ENCODE data around the gene GREB1.

The GREB1 gene

GRCh38 chr2:11579867-11580659, 46.2 kb downstream of the GREB1 start:
- H3K27me3 ChIP-seq (ENCODE audit: low read depth, low read length): no peaks in the 10 kb centered on the region
- no peak overlapping the region for H3K4me3 ChIP-seq (ENCODE audit: low read length)
- no peaks in the 10 kb centered on the region for H3K36me3 ChIP-seq (replicated peaks; ENCODE audit: low read depth, low read length)
- H3K4me1 ChIP-seq (ENCODE audit: low read length): peaks cover 3% of the 10 kb centered on the region; the same call in 1 of the 2 replicates
- H3K4me2 ChIP-seq (ENCODE audit: low read length): no peak overlapping the region
- TF ChIP-seq EZH2phosphoT487 (IDR thresholded peaks at IDR 0.05; ENCODE audit: low read depth): no peak
- TF ChIP-seq CTCF (IDR thresholded peaks at IDR 0.05; ENCODE audit: low read depth, low read length): no peak
- H2AFZ ChIP-seq (ENCODE audit: low read depth, low read length): no peak overlapping the region
- no peaks in the 10 kb centered on the region for H3K9me3 ChIP-seq (ENCODE audit: insufficient read depth, low read length)
- H3K27ac ChIP-seq (ENCODE audit: low read length): no peak overlapping the region
- H4K20me1 ChIP-seq (ENCODE audit: insufficient read depth, low read length): no peaks in the 10 kb centered on the region
- no peaks in the 10 kb centered on the region for H3K79me2 ChIP-seq (ENCODE audit: low read length)
- H3K9ac ChIP-seq (ENCODE audit: low read length): no peak overlapping the region

- Histone ChIP-seq H4K20me1 (ENCODE audit: insufficient read depth, low read length) (no peaks in the 10 kb centered on the region), H3K36me3 (replicated peaks; ENCODE audit: low read depth, low read length) (no peaks in the 10 kb centered on the region)
Observed at GRCh38 chr2:11580697-11581096, 46.9 kb downstream of the GREB1 start.

GRCh38 chr2:11581124-11581796, 47.4 kb downstream of the GREB1 start:
- TF ChIP-seq EZH2phosphoT487 (IDR thresholded peaks at IDR 0.05; ENCODE audit: low read depth) (no peak), CTCF (IDR thresholded peaks at IDR 0.05; ENCODE audit: low read depth, low read length) (no peak)
- H2AFZ ChIP-seq (ENCODE audit: low read depth, low read length): no peak overlapping the region
- no peaks in the 10 kb centered on the region for H3K36me3 ChIP-seq (replicated peaks; ENCODE audit: low read depth, low read length)
- H3K9ac ChIP-seq (ENCODE audit: low read length): no peak overlapping the region
- no peaks in the 10 kb centered on the region for H3K27me3 ChIP-seq (ENCODE audit: low read depth, low read length)
- H4K20me1 ChIP-seq (ENCODE audit: insufficient read depth, low read length): no peaks in the 10 kb centered on the region
- no peaks in the 10 kb centered on the region for H3K9me3 ChIP-seq (ENCODE audit: insufficient read depth, low read length)
- H3K27ac ChIP-seq (ENCODE audit: low read length): no peak overlapping the region
- H3K4me1 ChIP-seq (ENCODE audit: low read length): peaks cover 3% of the 10 kb centered on the region; the same call in 1 of the 2 replicates
- no peak overlapping the region for H3K4me3 ChIP-seq (ENCODE audit: low read length)
- H3K4me2 ChIP-seq (ENCODE audit: low read length): no peak overlapping the region
- no peaks in the 10 kb centered on the region for H3K79me2 ChIP-seq (ENCODE audit: low read length)

More at GRCh38 chr2:11580697-11581096, 46.9 kb downstream of the GREB1 start:
- no peaks in the 10 kb centered on the region for H3K9me3 ChIP-seq (ENCODE audit: insufficient read depth, low read length)
- peaks cover 3% of the 10 kb centered on the region; the same call in 1 of the 2 replicates for H3K4me1 ChIP-seq (ENCODE audit: low read length)
- H3K4me3 ChIP-seq (ENCODE audit: low read length): no peak overlapping the region
- H3K9ac ChIP-seq (ENCODE audit: low read length): no peak overlapping the region
- H3K27ac ChIP-seq (ENCODE audit: low read length): no peak overlapping the region
- no peaks in the 10 kb centered on the region for H3K27me3 ChIP-seq (ENCODE audit: low read depth, low read length)
- no peak overlapping the region for H3K4me2 ChIP-seq (ENCODE audit: low read length)
- TF ChIP-seq CTCF (IDR thresholded peaks at IDR 0.05; ENCODE audit: low read depth, low read length): no peak
- H2AFZ ChIP-seq (ENCODE audit: low read depth, low read length): no peak overlapping the region
- H3K79me2 ChIP-seq (ENCODE audit: low read length): no peaks in the 10 kb centered on the region

All from OCI-LY3 (cell line).